ENCODE data around the gene CR2.
"Not testable (repeated sequence)": the region's sequence is repeated elsewhere in the genome, so short reads cannot be mapped to it uniquely, and the experiment has no call there.

CR2 gene

GRCh38 chr1:207503950-207504349 lies 49.8 kb downstream of the CR2 start:
- DNase-seq (ENCODE audit: low spot score) (no peak), FAIRE-seq (no peak)

DNA sequence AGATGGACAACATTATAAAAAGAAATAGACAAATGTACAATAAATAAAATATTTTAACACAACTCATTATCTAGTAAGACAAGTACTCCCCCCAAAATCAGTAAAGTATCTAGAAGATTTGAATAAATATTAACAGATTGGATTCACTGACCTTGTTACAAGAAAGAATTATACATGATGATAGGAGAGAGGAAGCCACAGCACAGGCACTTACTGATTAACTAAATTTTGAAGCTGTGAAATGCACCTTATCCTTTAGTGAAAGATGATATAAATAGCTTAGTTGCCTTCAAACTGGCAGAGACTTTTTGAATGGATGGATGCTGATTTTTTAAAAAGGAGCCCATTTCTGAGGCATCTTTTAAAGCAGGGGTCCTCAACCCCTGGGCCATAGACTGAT lies 50.3 kb downstream of the CR2 start:
- DNase-seq (ENCODE audit: low spot score) (no peak), FAIRE-seq (no peak)

- DNase-seq (ENCODE audit: low spot score) (no peak), FAIRE-seq (no peak)
Measured at GRCh38 chr1:207510444-207510843, 56.3 kb downstream of the CR2 start.

GRCh38 chr1:207514890-207515289 lies 60.8 kb downstream of the CR2 start:
- FAIRE-seq = no peak
- DNase-seq (ENCODE audit: low spot score) = no peak

GRCh38 chr1:207516729-207517128 lies 62.6 kb downstream of the CR2 start:
- DNase-seq (ENCODE audit: low spot score) (no peak), FAIRE-seq (no peak)

- FAIRE-seq = no peak
- DNase-seq (ENCODE audit: low spot score) = no peak
Measured at GRCh38 chr1:207518608-207519236, 64.6 kb downstream of the CR2 start.

DNA sequence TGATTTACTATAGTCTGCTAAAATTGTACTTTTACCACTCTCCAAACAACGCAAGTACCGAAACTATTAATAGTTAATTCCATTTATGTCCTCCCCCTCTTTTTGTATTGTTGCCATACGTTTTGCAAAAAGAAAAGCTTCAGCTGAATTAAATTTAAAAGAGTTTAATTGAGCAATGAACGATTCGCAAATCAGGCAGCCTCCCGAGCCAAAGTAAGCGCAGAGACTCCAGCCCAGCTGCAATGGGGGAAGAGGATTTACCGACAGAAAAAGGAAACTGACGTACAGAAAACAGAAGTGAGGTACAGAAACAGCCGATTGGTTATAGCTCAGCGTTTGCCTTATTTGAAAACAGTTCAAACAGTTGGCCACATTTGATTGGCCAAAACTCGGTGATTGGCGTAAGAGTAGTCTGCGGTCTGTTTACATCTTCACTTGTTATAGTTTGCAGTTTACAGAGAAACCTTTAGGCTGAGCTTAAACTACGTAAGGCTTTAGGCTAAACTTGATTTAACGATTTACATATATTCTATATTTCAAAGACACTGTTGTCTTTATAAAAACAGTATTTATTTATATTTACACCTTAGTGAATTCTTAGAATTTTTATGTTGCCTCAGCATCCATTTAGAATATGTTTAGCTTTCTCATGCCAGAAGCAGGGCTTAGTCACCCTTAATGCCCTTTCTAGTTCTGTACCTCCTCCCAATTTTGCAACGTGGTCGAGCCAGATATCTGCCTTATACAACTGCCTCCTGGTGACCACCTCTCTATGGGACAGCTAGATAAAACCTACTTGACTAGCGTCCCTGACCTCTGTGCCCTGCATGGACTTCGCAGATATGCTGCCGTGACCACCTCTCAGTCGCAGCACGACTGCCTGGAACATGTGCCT lies 65.6 kb downstream of the CR2 start:
- no peak for FAIRE-seq
- DNase-seq (ENCODE audit: low spot score) = no peak

DNA sequence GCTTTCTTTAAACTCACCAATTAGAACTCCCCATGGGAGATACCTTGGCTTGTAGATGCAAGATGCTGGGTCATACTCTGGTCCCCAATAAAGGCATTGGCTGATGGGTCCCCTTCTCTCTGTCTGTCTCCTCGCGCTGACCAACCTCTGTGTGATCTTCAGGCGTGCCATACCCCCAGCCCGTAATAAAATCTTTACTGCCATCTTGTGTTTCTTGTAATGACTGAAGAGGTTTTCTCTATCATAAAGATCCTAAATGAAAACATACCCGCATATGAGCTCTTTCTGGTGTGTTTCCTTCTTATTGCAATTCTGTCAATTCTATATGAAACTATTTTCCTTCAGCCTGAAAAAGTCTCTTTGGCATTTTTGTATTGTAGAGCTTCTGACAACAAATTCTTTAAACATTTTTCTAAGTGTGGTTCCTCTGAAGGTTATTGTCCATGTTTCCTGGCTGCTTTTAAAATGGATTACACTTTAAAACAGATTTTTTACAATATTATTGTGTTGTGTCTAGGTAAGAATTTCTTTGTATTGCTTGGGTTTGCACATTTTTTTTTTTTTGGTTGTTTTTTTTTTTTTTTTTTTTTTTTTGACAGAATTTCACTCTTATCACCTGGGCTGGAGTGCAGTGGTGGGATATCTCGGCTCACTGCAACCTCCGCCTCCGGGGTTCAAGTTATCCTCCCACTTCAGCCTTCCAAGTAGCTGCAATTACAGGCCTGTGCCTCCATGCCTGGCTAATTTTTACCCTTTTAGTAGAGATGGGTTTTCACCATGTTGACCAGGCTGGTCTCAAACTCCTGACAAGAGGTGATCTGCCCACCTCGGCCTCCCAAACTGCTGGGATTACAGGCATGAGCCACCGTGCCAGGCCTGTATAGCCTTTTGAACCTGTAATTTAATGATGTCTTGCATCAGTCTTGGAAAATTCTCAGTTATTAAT lies 66.5 kb downstream of the CR2 start:
- DNase-seq (ENCODE audit: low spot score); FAIRE-seq: not testable (repeated sequence)

DNA sequence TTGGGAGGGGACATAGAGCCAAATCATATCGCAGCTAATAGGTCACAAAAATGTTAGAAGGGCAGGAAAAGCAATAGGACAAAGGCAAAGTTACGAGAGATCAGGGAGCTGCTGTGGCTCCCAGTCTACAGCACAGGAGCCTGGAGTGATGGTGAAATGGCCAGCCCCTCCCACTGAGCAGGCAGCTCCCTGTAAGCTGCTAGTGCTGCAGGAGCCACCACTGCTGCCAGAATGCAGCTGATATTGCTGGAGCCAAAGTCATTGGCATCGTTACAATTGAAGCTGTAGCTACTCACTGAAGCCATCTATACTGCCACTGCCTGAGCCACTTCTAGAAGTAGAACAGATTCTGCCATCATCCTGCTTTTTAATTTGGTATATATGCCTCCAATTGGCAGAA lies 71.1 kb downstream of the CR2 start:
- not testable (repeated sequence) for DNase-seq (ENCODE audit: low spot score); FAIRE-seq

GRCh38 chr1:207528401-207528800 lies 74.3 kb downstream of the CR2 start:
- FAIRE-seq; DNase-seq (ENCODE audit: low spot score): not testable (repeated sequence)

GRCh38 chr1:207536263-207536662 lies 82.1 kb downstream of the CR2 start:
- not testable (repeated sequence) for FAIRE-seq; DNase-seq (ENCODE audit: low spot score)
